Putamen (tissue), 1 donor: ENCODE results near the gene LLCFC1.
"Not testable (repeated sequence)": the region's sequence is repeated elsewhere in the genome, so short reads cannot be mapped to it uniquely, and the experiment has no call there.

Source experiments
- DNase-seq: peaks from one replicate; pipeline ENCODE4 v3.0.0-alpha.2; 2016; ENCODE audit warnings: low spot score

Gene LLCFC1

DNA sequence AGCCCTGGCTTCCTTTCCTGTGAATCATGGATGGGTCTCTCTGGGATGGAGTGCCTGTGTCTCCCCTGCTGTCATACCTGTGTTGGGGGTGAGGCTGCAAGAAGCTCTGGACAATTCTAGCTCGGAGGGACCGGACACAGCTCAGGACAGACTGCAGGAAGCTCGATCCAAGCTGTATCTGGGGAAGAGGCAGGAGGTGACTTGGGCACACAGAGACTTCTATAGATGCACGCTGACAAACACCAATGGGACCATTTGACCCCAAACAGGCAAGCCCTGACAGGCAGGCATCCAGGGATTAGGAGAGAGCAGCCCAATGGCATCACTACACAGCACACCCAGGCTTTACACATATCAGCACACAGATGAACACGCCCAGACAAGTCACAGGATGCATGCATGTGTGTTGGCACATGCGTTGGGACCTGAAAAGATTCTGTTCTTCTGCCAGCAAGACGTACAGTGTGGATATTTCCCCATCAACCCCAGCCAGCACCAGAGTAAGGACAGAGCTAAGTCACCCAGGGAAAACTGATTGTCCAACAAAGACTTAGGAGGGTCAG lies 4.5 kb downstream of the LLCFC1 start:
- DNase-seq: no peak

DNA sequence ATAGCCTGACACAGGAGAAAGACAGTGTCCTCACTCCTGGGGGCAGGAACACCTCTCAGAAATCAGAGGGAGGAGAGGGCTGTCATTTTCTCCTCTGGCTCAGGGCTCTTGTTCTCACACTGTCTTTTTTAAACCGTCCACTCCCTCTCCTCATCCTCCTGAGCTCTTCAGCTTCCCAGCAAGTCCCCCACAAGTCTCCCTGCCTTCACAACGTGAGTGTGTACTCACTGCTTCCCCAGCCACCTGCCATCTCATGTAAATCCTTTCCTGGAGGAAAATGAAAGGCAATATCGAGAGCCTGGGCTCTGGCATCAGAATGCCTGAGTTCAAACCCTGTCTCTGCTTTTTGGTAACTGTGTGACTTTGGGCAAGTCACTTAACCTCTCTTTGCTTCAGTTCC lies 5.7 kb downstream of the LLCFC1 start:
- no peak for DNase-seq

DNA sequence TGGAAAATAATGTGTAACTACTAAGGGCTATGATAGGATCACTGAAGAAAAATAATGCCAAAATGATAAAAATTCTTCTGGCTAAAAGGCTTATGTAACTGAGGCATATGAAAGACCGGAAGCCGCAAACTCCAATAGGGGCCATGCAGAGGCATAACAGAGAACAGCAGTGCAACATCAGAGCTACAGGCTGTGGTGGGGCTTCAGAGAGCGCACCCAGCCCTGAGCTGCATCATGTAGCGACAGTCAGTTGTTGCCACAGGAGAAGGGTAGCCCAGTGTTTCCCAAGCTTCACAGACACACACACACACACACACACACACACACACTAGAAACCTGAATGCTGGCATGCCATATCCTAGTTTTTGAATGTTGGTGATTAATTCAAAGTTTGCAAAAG lies 9.3 kb downstream of the LLCFC1 start:
- DNase-seq: no peak

DNA sequence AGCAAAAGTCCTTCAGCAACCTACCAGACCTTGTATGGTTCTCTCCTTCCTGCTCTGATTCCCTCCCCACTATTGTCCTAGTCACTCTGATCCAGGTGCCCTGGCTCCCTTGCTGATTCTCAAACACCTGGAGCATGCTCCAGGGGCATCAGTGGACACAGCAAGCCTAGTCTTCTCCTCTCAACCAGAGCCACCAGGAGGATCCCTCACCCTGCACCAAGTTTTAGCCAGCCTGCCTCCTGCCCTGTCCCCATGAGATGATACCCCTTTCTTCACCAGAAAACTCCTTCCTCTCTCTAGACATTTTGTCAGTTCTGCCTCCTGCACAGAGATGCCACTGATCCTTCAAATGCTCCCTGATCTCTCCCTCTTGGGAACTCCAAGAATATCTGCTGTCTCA lies 11.0 kb downstream of the LLCFC1 start:
- DNase-seq: no peak

DNA sequence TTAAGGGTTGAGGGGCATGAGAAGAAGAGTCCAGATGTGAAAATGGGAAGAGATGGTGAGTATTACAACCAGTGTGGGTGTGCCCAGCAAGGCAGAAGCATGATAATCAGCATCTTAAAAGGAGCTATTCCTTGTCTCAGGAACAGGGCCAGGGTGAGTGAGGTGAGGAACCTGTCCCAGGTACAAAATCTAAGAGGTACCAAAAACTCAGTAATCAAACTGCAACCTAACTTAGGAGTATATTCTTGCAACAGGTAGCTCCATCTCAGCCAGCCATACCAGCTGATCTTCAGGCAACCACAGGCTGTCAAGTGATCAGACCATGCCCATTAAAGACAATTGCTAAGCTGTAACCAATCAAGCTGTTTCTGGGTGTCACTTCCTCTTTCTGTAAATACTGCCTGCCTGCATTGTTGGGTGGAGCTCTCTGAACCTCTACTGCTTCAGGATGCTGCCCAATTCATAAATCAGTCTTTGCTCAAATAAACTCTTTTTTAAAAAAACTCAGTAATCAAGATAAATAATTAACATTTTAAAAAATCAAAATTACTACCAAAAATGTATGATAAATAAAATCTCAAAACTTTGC lies 15.5 kb downstream of the LLCFC1 start:
- DNase-seq: no peak

DNA sequence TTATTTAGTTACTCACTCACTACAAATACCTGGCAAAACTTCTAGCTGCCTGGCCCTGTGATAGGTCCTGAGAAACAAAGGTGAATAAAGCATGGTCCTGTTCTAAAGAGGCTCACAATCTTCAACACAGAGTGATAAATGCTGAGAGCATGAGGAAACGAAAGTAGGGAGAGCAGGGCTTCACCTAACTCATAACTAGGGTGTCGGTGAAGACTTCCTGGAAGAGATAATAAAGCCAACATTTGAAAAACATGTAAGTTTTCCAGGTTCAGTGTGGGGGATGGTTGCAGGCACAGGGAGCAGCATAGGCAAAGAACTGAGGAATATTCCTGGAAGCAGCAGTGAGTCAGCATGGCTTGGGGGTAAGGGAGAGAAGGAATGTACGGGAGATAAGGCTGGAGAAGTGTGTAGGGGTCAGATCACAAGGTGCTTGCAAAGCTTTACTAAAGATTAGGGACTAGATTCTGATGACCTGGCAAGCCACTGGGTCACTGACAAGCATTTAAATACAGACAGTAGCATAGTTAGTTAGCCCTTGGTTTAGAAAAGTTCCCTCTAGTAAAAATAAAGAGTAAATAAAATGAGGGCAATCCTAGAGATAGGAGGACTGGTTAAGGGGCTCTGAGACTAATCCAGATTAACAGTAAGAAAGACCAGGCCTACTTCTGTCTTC lies 17.8 kb downstream of the LLCFC1 start:
- DNase-seq: no peak

DNA sequence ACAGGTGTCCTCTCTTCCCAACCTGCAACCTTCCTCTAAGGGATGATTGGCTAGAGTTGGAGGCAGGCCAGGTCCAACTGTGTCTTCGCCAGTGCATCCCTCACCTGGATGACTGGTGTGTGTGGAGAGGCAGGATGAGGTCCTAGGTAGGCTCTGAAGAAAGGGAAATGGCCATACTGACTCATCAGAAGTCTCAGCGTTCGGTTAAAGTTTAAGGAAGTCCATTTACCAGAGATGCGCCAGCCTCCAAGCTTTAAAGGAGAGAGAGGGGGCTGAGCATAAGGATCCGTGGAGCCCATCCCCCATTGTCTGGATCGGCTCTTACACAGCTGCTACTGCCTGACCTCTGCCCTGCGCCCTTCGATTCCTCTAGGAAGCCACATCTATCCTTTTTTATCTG lies 18.4 kb downstream of the LLCFC1 start:
- DNase-seq: no peak

DNA sequence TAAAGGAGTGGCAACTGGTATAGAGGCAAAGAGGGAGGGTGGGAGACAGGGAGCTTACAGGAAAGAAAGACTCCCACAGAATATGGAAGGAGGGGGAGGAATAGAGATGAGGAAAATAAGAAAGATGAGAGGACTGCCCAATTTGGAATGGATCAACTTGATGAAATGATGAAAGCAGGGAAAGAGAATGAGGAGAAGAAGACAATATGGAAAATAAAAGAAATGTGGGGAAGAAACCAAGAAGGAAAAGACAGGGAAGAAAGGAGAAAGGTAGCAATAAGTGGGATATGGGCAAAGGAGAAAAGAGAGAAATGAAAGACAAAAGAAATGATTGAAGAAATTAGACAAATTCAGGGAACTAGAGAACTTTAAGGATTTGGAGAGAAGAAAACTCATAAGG lies 19.9 kb downstream of the LLCFC1 start:
- DNase-seq: no peak

DNA sequence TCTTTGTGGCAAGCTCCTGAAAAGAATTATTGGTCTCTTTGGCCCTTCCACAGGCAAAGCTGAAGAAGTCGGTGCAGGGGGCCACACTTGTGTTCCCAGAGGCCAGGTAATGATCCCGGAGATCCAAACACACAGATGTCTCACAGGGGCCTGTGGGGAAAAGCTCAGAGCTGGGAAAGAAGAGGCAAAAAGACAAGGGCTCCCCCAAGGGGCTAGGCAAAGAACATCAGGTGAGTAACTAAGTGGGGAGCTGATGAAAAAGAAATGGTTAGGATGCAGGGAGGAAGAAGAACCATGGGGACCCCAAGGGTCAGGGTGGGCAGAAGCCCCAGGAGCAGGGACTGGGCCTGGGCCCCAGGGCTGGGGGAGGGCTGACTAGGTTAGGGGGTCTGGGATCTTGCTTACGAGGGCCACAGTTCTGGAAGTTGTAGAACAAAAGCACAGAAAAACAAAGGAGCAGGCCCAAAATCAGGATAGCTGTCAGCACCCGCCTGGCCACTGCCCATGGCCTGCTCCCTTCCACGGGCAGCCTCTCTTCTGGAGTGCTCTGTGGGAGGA lies 21.8 kb downstream of the LLCFC1 start:
- DNase-seq: no peak

DNA sequence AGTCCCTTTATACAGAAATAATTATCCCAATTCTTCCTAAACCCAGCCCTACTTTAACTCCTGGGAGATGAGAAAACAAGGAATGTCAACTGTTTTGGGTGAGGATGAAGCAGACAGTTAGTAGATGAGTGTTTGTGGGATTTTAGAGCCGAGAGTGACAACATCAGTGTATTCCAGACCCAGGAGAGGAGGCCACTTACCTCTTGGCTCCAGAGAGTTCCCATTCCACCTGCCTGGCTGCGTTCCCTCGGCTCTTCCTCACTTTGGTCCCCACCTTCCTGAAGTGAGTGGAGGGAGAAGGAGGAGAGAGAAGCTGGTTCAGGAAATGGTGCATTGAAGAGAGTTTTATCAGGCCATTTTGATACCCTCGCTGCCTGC lies 22.3 kb downstream of the LLCFC1 start:
- no peak for DNase-seq

DNA sequence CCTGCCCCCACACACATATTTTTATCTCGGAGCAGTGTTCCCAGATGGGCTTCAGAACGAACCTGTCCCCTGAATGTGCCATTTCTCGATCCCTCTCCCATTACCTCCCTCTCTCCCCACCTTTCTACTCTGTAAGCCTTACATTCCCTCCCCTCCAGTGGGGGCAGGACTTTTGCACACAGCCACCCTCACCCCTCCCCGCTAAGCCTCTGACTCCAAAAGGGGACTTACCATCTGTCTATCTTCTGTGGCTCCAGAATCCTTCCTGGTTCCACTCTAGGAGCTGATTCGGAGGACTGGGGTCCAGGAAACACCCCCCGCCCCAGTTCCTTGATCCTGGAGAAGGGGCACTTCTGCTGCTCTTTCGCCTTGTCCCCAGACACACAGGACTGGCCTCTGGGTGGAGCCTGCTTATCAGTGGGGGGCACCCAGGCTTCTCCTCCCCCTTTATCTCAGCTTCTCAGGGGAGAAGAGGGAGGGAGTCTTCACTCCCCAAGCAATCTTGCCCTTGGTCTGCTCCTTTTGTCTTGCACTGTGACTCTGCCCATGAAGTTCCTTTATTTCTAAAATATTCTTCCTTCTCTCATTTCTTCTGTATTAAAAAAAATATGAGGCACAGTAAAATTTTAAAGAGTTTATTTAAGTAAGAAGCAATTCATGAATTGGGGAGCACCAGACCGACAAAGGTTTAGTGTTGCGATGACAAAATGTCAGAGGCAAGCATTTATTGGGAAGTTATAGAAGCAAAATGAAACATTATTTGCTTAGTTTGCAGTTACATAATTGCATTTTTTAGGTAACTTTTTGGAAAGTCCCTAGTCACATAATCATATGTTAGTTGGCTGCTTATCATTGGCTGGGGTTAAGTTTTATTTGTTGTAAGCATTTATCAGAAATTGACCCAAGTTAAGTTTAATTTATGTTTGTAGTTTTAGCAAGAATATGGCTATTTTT lies 23.0 kb downstream of the LLCFC1 start, which contains the start of gene KEL:
KEL (minus strand) TSS at position 391 of the 954 bp plus-strand sequence; CDS start at position 234, 157 bp downstream.
- DNase-seq: no peak

DNA sequence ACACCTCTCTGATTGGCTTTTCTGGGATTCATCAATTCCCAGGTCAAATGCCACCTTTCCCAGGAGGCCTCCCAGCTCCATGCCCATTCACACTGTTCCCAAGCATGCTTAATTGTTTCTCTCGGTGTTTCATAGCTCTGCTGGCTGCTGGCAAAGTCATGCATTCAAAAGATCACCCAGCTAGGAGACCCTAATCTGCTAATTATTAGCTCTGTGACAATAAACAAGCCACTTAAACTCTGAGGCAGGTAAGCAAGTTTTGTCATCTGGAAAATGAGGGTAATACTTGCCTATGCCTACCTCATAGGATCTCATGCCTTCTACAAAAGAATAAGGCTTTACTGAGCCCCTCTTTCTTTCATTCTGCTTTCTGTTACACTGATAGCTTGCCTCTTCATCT lies 23.7 kb downstream of the LLCFC1 start:
- no peak for DNase-seq

DNA sequence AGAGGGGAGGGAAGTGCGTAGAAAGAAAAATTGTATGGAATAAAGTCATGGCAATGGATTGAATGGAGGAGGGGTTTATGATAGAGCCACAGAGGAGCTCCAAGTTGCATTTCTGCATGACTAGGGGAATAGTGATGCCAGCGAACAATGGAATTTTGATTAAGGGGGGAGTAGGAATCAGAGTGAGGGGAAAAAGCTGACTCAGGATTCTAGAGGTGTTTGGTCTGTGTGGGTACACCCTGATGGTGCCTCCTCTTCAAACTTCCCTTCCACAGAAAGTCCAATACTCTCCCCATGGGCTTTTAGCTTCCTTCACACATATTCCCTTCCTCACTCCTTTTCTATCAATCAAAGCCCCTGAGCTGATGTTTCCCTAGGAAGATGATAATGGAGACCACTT lies 24.7 kb downstream of the LLCFC1 start:
- no peak for DNase-seq

DNA sequence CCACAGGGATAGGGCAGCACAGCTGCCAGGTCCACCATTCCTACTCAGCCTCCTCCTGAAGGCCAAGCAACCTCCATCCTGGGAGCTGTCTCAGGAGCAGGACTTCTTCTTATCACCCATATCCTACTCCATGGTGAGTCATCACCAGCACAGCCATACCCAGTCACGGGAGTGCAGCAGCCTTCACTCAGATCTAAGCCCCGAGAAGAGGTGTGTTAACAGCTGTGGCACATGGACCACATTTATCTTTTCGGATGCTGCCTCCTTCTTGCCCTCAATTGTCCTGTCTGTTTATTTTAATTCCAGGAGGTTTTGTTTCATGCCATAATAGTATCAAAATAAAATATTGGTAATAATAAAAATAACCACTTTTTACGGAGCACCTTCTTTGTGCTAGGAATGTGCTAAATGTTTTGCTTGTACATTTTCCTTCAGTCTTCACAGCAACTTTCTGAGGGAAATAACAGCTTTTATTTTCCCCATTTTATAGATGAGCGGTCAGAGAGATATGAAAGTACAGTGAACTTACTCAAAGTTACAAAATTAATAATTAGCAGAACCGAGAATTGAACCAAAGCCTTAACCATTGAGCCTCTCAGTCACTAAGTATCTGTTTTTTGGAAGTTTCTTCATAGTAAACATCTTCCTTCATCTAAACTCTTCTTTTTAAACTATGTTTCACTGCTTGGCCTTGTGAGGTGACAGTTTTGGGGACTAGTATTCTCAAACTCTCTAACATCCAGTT lies 25.4 kb downstream of the LLCFC1 start:
- no peak for DNase-seq

DNA sequence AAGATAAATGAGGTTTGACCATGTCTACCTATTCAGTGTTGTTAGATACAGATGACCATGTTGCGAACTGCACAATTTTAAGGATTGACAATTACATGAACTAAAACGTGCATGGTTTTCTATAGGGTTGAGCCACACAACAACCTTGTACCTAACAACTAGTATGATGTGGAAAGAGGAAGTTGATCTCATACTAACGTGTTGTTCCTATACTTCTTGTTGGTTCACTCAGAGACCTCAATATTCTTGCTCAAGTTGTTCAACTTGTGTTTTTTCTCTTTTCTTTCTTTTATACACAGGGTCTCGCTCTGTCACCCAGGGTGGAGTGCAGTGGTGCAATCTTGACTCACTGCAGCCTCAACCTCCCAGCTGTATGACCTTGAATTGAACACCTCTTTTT lies 28.9 kb downstream of the LLCFC1 start:
- no peak for DNase-seq

DNA sequence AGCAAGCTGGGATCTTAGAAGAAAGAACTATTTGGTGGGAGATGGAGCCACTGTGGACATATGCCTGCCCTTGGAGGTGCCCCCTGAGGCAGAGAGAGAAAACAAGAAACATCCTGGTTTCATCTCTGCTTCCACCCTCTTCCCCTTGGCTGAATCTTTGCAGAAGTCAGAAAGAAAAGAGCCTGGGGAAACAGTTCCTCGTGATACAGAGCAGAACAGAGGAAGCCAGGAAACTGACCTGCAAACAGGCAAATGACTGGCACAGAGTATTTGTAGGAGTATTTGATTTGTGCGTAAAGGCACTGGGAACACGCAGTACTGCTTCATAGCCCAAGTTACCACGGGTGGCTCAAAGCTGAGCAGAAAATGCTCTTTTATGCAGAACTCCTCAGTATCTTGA lies 29.9 kb downstream of the LLCFC1 start:
- DNase-seq: no peak

DNA sequence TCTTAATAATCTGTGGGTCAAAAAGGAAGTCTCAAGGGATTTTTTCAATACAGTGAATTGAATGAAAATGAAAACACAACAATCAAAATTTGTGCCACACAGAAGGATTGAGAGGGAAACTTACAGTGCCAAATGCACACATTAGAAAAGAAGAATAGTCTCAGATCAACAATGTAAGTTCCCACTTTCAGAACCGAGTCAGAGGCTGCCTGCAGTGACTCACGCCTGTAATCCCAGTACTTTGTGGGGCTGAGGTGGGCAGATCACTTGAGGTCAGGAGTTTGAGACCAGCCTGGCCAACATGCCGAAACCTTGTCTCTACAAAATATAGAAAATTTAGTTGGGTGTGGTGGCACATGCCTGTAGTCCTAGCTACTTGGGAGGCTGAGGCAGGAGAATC lies 35.3 kb downstream of the LLCFC1 start:
- no peak for DNase-seq

DNA sequence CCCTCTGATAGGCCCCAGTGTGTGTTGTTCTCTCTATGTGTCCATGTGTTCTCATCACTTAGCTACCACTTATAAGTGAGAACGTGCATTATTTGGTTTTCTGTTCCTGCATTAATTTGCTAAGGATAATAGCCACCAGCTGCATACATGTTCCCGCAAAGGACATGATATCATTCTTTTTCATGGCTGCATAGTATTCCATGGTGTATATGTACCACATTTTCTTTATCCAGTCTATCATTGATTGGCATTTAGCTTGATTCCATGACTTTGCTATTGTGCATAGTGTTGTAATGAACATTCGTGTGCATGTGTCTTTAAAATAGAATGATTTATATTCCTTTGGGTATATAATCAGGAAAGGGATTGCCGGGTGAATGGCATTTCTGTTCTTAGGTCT lies 39.1 kb downstream of the LLCFC1 start:
- not testable (repeated sequence) for DNase-seq

DNA sequence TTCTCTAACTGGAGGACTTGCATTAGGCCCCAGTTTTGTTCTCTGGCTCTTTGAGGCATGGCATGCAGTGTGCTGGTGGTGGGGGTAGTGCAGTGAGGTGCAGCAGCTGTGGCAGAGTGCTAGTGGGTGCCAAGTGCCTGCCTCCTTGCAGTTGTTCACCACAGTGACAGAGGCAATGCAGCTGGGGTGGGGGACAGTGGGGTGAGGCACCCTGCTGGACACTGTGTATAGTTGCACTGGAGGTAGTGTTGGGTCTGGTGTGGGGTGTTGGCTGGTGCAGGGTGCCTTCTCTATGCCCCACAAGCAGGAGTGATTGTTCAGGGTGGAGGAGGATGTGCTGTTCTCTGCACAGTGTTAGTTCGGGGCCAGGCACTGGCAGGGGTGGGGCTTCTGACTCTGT lies 44.5 kb downstream of the LLCFC1 start:
- no peak for DNase-seq

DNA sequence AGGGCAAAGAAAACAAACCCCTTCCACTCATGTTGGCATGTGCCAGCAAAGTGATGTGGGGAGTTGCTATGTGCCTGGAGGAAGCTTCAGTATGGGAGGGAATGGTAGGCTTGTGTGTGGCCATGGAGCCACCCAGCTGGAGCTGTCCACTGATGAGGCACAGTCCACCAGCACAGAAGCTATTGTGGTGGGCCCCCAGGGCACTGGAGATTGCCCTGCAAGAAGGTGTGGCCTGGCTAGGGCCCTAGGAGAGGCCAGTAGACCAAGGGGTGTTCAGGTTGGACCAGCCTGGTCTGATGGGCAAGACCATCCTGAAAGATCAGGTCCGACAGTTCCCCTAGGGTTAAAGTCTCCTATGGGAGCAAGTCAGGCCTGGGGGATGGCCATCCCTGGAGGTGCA lies 45.0 kb downstream of the LLCFC1 start:
- DNase-seq: no peak
